Coronary artery (tissue), 2 donors: ENCODE results near the gene RAD50.

Source experiments
- DNase-seq: peaks from one replicate; pipeline ENCODE4 v3.0.0-alpha.2; 2017; ENCODE audit warnings: low spot score
- H3K27ac ChIP-seq, 2 donors: fragments of 200-600 bp; sonication (generic); one replicate each; pipeline ENCODE4 v1.5.1; 2016 to 2019
- H3K4me3 ChIP-seq: fragments of 200-600 bp; sonication (generic); 2 replicates; pipeline ENCODE4 v1.5.1; 2016; ENCODE audit warnings: mild to moderate bottlenecking, moderate library complexity
- TF ChIP-seq, protein P1 (sequence below): fragments of 200-600 bp; sonication (generic); IDR thresholded peaks from one replicate; pipeline ENCODE4 v1.5.1; 2019; ENCODE audit warnings: antibody characterized with exemption

Gene RAD50

GRCh38 chr5:132646583-132647266, 89.9 kb downstream of the RAD50 start:
- Histone ChIP-seq H3K27ac (no peak overlapping the region), H3K4me3 (no peak overlapping the region)
- TF ChIP-seq, protein P1, sequence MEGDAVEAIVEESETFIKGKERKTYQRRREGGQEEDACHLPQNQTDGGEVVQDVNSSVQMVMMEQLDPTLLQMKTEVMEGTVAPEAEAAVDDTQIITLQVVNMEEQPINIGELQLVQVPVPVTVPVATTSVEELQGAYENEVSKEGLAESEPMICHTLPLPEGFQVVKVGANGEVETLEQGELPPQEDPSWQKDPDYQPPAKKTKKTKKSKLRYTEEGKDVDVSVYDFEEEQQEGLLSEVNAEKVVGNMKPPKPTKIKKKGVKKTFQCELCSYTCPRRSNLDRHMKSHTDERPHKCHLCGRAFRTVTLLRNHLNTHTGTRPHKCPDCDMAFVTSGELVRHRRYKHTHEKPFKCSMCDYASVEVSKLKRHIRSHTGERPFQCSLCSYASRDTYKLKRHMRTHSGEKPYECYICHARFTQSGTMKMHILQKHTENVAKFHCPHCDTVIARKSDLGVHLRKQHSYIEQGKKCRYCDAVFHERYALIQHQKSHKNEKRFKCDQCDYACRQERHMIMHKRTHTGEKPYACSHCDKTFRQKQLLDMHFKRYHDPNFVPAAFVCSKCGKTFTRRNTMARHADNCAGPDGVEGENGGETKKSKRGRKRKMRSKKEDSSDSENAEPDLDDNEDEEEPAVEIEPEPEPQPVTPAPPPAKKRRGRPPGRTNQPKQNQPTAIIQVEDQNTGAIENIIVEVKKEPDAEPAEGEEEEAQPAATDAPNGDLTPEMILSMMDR, result no peak
- no peak for DNase-seq

DNA sequence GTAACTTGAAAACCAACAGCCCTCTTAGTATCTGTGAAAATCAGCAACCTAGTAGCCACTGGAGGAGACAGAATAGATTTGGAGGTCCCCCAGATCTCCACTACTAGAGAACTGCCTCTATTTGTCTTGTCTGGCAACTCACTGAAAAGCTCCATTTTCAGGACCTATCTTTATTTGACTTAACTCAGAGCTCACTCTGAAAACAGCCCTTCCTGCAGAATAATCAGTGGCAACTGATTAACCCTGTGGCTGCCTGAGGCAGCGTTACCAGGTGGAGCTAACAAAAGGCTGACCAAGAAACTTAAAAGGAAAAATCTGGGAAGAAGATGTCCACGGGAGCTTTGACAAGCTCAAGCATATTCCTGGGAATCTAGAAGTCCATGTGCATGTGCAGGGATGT, 90.7 kb downstream of the RAD50 start:
- TF ChIP-seq, protein P1, result no peak
- H3K27ac ChIP-seq, result no peak overlapping the region
- H3K4me3 ChIP-seq, result no peak overlapping the region
- no peak for DNase-seq

GRCh38 chr5:132648355-132648754, 91.6 kb downstream of the RAD50 start:
- TF ChIP-seq, protein P1, result no peak
- DNase-seq, result no peak
- no peak overlapping the region for H3K4me3 ChIP-seq
- H3K27ac ChIP-seq, result no peak overlapping the region

DNA sequence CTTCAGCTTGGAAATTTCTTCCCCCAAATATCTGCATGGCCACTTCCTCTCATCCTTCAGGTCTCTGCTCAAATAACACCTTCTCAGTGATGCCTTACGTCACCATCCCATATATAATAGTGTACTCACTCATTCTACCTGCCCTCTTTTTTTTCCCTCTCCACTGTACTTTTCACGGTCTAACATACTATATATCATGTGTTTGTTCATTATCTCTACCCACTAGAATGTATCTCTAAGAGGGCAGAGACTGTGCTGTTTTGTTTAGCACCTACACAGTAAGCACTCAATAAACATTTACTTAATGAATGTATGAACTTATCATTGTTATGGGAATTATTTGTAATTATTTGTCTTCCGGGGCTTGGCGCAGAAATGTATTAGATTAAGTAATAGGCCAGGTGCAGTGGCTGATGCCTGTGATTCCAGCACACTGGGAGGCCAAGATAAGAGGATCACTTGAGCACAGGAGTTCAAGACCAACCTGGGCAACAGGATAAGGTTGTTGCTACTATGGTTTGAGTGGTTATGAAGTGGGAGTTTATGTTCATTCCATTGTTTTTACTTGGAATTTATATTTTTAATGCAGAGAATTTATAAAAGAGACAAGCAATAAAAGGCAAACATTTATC, 95.2 kb downstream of the RAD50 start:
- TF ChIP-seq, protein P1, result no peak
- no peak overlapping the region for H3K27ac ChIP-seq
- H3K4me3 ChIP-seq, result no peak overlapping the region
- no peak for DNase-seq

DNA sequence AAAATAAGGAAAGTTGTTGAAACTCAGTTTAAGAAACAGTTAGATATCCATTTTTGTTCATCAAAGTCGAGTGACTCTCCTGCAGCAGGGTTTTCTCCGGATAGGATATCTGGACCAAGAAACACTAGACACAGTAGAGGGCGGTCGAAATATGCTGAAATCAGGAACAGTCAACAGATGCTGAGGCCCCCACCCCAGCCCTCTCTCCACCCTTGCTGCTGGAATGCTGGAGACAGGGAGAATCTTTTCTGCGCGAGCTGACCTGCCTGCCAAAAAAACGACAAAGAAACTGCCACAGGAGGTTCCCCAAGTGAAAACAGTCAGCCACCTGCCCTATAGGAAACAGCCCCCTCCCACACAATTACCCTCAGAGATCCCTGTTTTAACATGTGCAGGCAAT, 96.9 kb downstream of the RAD50 start:
- H3K27ac ChIP-seq, result no peak overlapping the region
- no peak for DNase-seq
- H3K4me3 ChIP-seq, result no peak overlapping the region
- TF ChIP-seq, protein P1, result no peak

- peak; percentile 72 for DNase-seq
- H3K4me3 ChIP-seq, result peak overlapping the region; percentile 74
- no peak overlapping the region for H3K27ac ChIP-seq
- TF ChIP-seq, protein P1, result no peak
Observed at GRCh38 chr5:132655821-132656773, 99.3 kb downstream of the RAD50 start.
